ENCODE results near the gene EFCC1.
"Not testable (repeated sequence)": the region's sequence is repeated elsewhere in the genome, so short reads cannot be mapped to it uniquely, and the experiment has no call there.

Gene EFCC1

GRCh38 chr3:129068291-129068886, 67.3 kb downstream of the EFCC1 start:
- Histone ChIP-seq H3K36me3 (ENCODE audit: control insufficient read depth, low read length) (no peaks in the 10 kb centered on the region), H3K4me1 (ENCODE audit: control insufficient read depth, low read length) (no peaks in the 10 kb centered on the region), H3K4me3 (ENCODE audit: low read length) (no peak overlapping the region), H3K79me2 (ENCODE audit: control insufficient read depth, low read length) (no peaks in the 10 kb centered on the region), H3K27ac (ENCODE audit: low read depth, low read length) (no peak overlapping the region), H3K4me2 (ENCODE audit: low read length) (no peak overlapping the region), H3K9me3 (ENCODE audit: control insufficient read depth, insufficient read depth, low read length) (peaks cover 4% of the 10 kb centered on the region; the same call in 1 of the 2 replicates), H4K20me1 (ENCODE audit: control insufficient read depth, insufficient read depth, low read depth, low read length) (no peaks in the 10 kb centered on the region), H3K27me3 (ENCODE audit: control insufficient read depth, low read length) (peaks cover 3% of the 10 kb centered on the region; the same call in 1 of the 2 replicates), H3F3A (ENCODE audit: control insufficient read depth, insufficient read depth) (no peaks in the 10 kb centered on the region), H3K9me2 (replicated peaks; ENCODE audit: control insufficient read depth, low read length) (no peaks in the 10 kb centered on the region)
- TF ChIP-seq EZH2phosphoT487 (IDR thresholded peaks at IDR 0.05; ENCODE audit: borderline replicate concordance, low read length), result no peak
- TF ChIP-seq CTCF (IDR thresholded peaks at IDR 0.05; ENCODE audit: low read depth, low read length, poor library complexity, severe bottlenecking), result no peak

GRCh38 chr3:129069313-129070085, 68.4 kb downstream of the EFCC1 start:
- not testable (repeated sequence) for H3K36me3 ChIP-seq (ENCODE audit: control insufficient read depth, low read length); H3K27ac ChIP-seq (ENCODE audit: low read depth, low read length); H3K9me3 ChIP-seq (ENCODE audit: control insufficient read depth, insufficient read depth, low read length); H3K4me3 ChIP-seq (ENCODE audit: low read length); H3K4me1 ChIP-seq (ENCODE audit: control insufficient read depth, low read length); H4K20me1 ChIP-seq (ENCODE audit: control insufficient read depth, insufficient read depth, low read depth, low read length); H3K4me2 ChIP-seq (ENCODE audit: low read length); H3K27me3 ChIP-seq (ENCODE audit: control insufficient read depth, low read length); H3F3A ChIP-seq (ENCODE audit: control insufficient read depth, insufficient read depth); H3K9me2 ChIP-seq (replicated peaks; ENCODE audit: control insufficient read depth, low read length); H3K79me2 ChIP-seq (ENCODE audit: control insufficient read depth, low read length)

GRCh38 chr3:129070086-129070885, 69.2 kb downstream of the EFCC1 start:
- Histone ChIP-seq H3K4me3 (ENCODE audit: low read length) (no peak overlapping the region), H3K9me2 (replicated peaks; ENCODE audit: control insufficient read depth, low read length) (no peaks in the 10 kb centered on the region), H4K20me1 (ENCODE audit: control insufficient read depth, insufficient read depth, low read depth, low read length) (no peaks in the 10 kb centered on the region), H3F3A (ENCODE audit: control insufficient read depth, insufficient read depth) (no peaks in the 10 kb centered on the region), H3K9me3 (ENCODE audit: control insufficient read depth, insufficient read depth, low read length) (peaks cover 4% of the 10 kb centered on the region; the same call in 1 of the 2 replicates), H3K27ac (ENCODE audit: low read depth, low read length) (no peak overlapping the region), H3K36me3 (ENCODE audit: control insufficient read depth, low read length) (no peaks in the 10 kb centered on the region), H3K4me2 (ENCODE audit: low read length) (no peak overlapping the region), H3K27me3 (ENCODE audit: control insufficient read depth, low read length) (peaks cover 3% of the 10 kb centered on the region; the same call in 1 of the 2 replicates), H3K4me1 (ENCODE audit: control insufficient read depth, low read length) (no peaks in the 10 kb centered on the region), H3K79me2 (ENCODE audit: control insufficient read depth, low read length) (no peaks in the 10 kb centered on the region)
- TF ChIP-seq EZH2phosphoT487 (IDR thresholded peaks at IDR 0.05; ENCODE audit: borderline replicate concordance, low read length) (no peak), CTCF (IDR thresholded peaks at IDR 0.05; ENCODE audit: low read depth, low read length, poor library complexity, severe bottlenecking) (no peak)
